GM12801 (cell line): ENCODE results near the gene PTP4A2.

Source experiments
- TF ChIP-seq, protein P1 (sequence below): IDR thresholded peaks from one replicate; pipeline ENCODE4 v1.5.1; 2011; ENCODE audit warnings: control low read depth; ENCODE audit not compliant: insufficient read length; ENCODE audit errors: extremely low read depth

The PTP4A2 gene

DNA sequence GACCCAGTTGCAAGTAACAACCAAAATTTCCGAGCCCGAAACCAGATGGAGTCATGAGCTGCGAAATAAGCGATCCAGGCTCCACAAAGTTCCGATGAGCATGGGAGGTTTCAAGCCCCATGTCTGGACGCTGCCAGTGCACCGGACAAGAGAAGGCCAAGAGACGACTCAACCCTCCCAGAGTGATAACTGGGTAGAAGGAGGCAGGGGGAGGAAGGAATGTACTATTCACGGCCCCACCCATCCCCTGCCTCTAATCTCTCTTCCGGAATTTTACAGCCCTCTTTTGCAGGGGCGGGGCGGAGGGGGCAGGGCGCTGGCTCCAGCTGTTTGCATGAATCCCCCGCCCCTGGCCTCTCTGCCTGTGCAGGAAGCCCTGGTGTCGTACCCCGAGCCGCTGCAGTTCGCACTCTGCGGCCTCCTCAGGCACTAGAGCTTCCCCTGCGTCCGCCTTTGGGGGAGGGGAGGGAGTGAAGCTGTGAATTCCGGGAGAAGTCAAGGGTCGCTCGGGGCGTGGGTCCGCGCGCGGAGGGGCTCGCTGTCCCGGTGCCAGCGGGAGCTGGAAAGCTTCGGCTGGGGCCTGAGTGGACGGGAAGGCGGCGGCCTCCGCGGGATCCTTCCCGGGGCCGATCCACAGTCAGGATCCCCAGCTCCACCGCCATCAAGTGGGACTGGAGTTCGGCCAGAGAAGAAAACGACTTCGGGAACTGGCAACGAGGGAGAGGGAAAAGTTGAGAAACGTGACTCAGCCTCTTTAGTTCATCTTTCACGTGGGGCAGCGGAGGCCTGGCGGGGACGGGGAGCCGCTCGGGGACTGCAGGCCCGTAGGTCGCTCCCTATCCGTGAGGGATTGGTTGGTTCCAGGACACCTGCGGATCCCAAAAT is 6.3 kb upstream of the PTP4A2 start:
- TF ChIP-seq, protein P1, sequence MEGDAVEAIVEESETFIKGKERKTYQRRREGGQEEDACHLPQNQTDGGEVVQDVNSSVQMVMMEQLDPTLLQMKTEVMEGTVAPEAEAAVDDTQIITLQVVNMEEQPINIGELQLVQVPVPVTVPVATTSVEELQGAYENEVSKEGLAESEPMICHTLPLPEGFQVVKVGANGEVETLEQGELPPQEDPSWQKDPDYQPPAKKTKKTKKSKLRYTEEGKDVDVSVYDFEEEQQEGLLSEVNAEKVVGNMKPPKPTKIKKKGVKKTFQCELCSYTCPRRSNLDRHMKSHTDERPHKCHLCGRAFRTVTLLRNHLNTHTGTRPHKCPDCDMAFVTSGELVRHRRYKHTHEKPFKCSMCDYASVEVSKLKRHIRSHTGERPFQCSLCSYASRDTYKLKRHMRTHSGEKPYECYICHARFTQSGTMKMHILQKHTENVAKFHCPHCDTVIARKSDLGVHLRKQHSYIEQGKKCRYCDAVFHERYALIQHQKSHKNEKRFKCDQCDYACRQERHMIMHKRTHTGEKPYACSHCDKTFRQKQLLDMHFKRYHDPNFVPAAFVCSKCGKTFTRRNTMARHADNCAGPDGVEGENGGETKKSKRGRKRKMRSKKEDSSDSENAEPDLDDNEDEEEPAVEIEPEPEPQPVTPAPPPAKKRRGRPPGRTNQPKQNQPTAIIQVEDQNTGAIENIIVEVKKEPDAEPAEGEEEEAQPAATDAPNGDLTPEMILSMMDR = no peak

- TF ChIP-seq, protein P1 = no peak
Measured at GRCh38 chr1:31943546-31944184, 5.5 kb upstream of the PTP4A2 start.

DNA sequence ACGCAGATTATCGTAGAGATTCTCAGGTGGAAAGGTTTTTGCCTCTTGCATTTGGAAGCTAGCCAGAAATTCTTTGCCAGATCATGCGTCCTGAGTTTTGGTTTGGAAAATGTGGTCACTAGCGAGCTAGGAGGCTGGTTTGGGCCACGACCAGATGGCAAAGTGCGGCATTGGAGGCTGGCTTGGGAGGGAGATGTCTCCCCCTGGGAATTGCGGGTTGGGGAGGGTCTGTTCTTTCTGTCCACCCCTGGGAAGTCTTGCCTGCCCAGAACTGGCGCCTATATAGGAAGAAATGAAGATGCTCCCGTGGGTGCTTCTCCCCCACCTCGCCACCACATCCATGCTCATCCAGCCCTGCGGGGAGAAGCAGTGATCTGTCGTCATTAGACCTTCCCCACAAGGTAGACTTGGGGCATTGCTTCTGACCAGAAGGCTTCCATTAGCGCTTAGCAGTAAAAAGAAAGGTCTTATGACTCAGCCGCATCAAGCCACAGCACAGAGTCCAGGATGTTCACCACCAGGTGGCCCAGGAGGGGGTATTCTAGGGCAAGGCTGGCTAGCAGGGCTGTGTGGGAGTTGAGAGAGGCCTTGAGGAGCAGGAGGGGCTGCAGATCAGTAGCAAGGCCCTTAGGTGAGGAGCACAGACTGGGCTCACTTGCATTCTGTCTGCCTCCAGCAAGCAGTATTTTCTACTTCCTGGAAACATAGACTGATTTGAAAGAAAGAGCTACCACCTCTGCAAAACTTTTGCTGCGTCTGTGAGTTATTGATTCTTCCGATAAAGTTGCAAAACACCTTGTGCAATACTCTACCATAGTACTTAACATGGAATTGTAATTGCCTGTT is 1.5 kb upstream of the PTP4A2 start:
- TF ChIP-seq, protein P1 = no peak

DNA sequence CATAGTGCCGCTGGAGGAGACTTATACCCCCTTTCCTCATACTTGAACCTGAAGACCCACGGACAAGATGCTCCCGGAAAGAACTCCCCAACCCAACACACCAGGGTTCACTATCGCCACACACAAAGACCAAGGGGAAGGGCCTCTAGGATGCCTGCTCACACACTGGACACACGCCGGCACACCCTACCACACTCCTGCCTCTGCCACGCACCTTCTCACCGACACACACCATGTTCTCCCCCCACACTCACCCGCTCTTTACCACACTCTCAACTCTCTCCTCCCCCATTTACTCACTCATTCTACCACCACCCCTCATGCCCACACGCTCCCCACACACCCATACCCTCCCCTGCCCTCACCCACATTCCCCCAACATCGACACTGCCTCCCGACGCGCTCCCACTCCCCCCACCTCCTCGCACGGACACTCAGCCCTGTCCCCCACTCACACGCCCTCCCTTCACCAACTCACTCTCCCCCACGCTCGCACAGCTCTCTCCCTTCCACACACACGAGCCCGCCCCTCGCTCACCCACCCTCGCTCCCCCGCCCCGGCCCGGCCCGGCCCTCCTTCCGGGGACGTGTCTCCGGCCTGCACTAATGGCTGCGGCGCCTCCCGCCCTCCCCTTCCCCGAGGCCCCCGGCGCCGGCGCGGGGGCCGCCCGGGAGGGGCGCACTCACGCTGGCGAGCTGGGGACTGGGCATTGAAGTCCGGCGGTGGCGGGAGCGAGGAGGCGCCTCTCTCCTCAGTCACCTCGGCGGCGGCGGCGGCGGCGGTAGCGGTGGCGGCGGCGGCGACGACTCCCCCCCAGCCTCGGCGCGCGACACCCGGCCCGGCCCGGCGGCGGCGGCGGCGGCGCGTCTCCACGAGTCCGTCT is 626 bp downstream of the PTP4A2 start:
- TF ChIP-seq, protein P1 = no peak

DNA sequence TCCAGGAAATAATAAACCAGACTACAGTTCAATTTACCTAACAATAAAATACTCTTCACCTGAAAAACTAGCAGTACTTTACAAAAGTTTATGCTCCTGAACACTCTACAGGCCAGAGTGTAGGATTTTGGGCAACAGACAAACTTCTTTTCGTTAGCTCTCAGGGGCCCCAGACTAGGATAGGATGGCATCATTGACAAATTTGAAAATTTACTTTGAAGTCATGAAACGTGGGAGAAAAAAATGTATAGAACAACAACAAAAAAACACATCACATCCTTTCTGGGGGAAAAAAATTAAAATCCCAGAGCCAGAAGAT is 1.2 kb downstream of the PTP4A2 start:
- TF ChIP-seq, protein P1 = no peak

- TF ChIP-seq, protein P1 = no peak
Measured at GRCh38 chr1:31936278-31936980, 1.7 kb downstream of the PTP4A2 start.
